HepG2 (cell line): ENCODE measurements around the gene LDAH. TPM values are rescaled to one million over a fixed set of nuclear protein-coding genes. Genes with fewer than 3 reads are reported as not detected.

Experiments used
- ATAC-seq: fragments of 200-7000 bp; cut with Tn5 transposase; 3 replicates; pipeline ENCODE4 v1.9.1; 2020; ENCODE audit warnings: mild to moderate bottlenecking, moderate library complexity
- BruUV-seq: library from RNA; stranded (reverse); fragments of 400-500 nt; replicated peaks from 2 replicates; lab custom pipeline; 2021; lab: Mats Ljungman, UMichigan
- CTCF ChIA-PET: fragments of 300-600 bp; formaldehyde crosslinking; extraction: SDS; loops from one replicate; lab custom pipeline; 2021; ENCODE audit warnings: low total read pairs, inconsistent platforms, low intra/inter-chr PET ratio; lab: Yijun Ruan, JAX
- POLR2A ChIA-PET: fragments of 350-600 bp; sonication (Branson Sonifier 250); formaldehyde crosslinking; loops from one replicate; lab custom pipeline; 2020; ENCODE audit warnings: antibody characterized with exemption, inconsistent platforms; lab: Yijun Ruan, JAX
- DNase-seq: peaks from one replicate; pipeline ENCODE4 v3.0.0-alpha.2; 2015; ENCODE audit warnings: low spot score
- FAIRE-seq: peaks from 3 replicates; lab custom pipeline; 2011; peaks lifted over from hg19 to GRCh38; lab: Jason Lieb, UNC
- H2AFZ ChIP-seq: one replicate; pipeline ENCODE4 v1.6.1; 2011; ENCODE audit warnings: low read length, inconsistent platforms
- H3K27ac ChIP-seq: fragments of 300-600 bp; 3 replicates; pipeline ENCODE4 v1.8.0; 2011; ENCODE audit warnings: mixed run types, mild to moderate bottlenecking, mixed read lengths, low read length, inconsistent platforms; ENCODE audit not compliant: insufficient read depth; ENCODE audit errors: extremely low read length
- H3K27me3 ChIP-seq, 2 experiments: fragments of 200-600 bp in 1 of 2; 2 replicates in 1 of 2; 3 replicates in 1 of 2; pipeline versions ENCODE4 v1.6.0 to v1.8.0; 2011; ENCODE audit warnings: low read length in 2 of 2, mild to moderate bottlenecking in 2 of 2, moderate library complexity in 2 of 2, inconsistent platforms in 1 of 2; ENCODE audit not compliant: insufficient read depth in 2 of 2, control insufficient read depth in 1 of 2
- H3K36me3 ChIP-seq, 2 experiments: fragments of 200-600 bp in 1 of 2; replicated peaks in 1 of 2; 2 replicates in 1 of 2; 3 replicates in 1 of 2; pipeline versions ENCODE4 v1.5.1 to v1.8.0; 2011; ENCODE audit warnings: low read length in 2 of 2, inconsistent platforms in 1 of 2; ENCODE audit not compliant: insufficient read depth in 2 of 2, control insufficient read depth in 1 of 2
- H3K4me1 ChIP-seq: 2 replicates; pipeline ENCODE4 v1.5.1; 2012; ENCODE audit warnings: low read length, inconsistent platforms; ENCODE audit not compliant: insufficient read depth
- H3K4me2 ChIP-seq: 2 replicates; pipeline ENCODE4 v1.6.0; 2011; ENCODE audit warnings: low read depth, low read length, inconsistent platforms
- H3K4me3 ChIP-seq, 3 experiments: fragments of 200-600 bp in 1 of 3; sonication (generic), shearing (Covaris generic) in 1 of 3; replicated peaks in 1 of 3; 2 replicates each; pipeline ENCODE4 v1.5.1; 2011 to 2016; ENCODE audit warnings: low read length in 3 of 3, inconsistent platforms in 2 of 3, low read depth in 2 of 3, mild to moderate bottlenecking in 2 of 3, control low read depth in 1 of 3, mixed read lengths in 1 of 3; ENCODE audit not compliant: insufficient read depth in 1 of 3
- H3K79me2 ChIP-seq: one replicate; pipeline ENCODE4 v1.6.1; 2011; ENCODE audit warnings: low read length, inconsistent platforms; ENCODE audit not compliant: insufficient read depth
- H3K9ac ChIP-seq: 2 replicates; pipeline ENCODE4 v1.6.0; 2011; ENCODE audit warnings: mild to moderate bottlenecking, low read depth, low read length, inconsistent platforms; ENCODE audit not compliant: insufficient read depth
- H3K9me3 ChIP-seq: 2 replicates; pipeline ENCODE4 v1.5.1; 2012; ENCODE audit warnings: mild to moderate bottlenecking, low read length
- H4K20me1 ChIP-seq: 2 replicates; pipeline ENCODE4 v1.6.0; 2011; ENCODE audit warnings: inconsistent platforms, mild to moderate bottlenecking, low read length, moderate library complexity; ENCODE audit not compliant: insufficient read depth
- ARNT ChIP-seq: fragments of 450-650 bp; IDR thresholded peaks from 2 replicates; pipeline ENCODE4 v1.6.1; 2017
- DR1 ChIP-seq: sonication (generic); formaldehyde crosslinking; IDR thresholded peaks from 2 replicates; pipeline ENCODE4 v1.8.0; 2021; ENCODE audit warnings: mild to moderate bottlenecking, missing genetic modification reagents, inconsistent platforms
- ELF3 ChIP-seq: IDR thresholded peaks from 2 replicates; pipeline ENCODE4 v1.6.1; 2016; ENCODE audit warnings: missing genetic modification reagents, missing compliant biosample characterization
- GABPB1 ChIP-seq: IDR thresholded peaks from 2 replicates; pipeline ENCODE4 v1.6.1; 2016; ENCODE audit warnings: mild to moderate bottlenecking, missing genetic modification reagents, moderate library complexity, missing compliant biosample characterization
- HES4 ChIP-seq: sonication (generic); formaldehyde crosslinking; IDR thresholded peaks from 2 replicates; pipeline ENCODE4 v1.9.0; 2021; ENCODE audit warnings: mild to moderate bottlenecking, missing genetic modification reagents, borderline replicate concordance
- HOXA5 ChIP-seq: sonication (generic); formaldehyde crosslinking; IDR thresholded peaks from 2 replicates; pipeline ENCODE4 v1.4.0; 2020; ENCODE audit warnings: missing genetic modification reagents
- POGZ ChIP-seq: sonication (generic); formaldehyde crosslinking; IDR thresholded peaks from 2 replicates; pipeline ENCODE4 v1.4.0; 2020; ENCODE audit warnings: mild to moderate bottlenecking, missing genetic modification reagents
- SNRNP70 ChIP-seq: fragments of 200-400 bp; formaldehyde crosslinking; IDR thresholded peaks from 2 replicates; pipeline ENCODE4 v1.6.1; 2017; ENCODE audit warnings: mild to moderate bottlenecking, low read depth, low read length, moderate library complexity
- TIGD3 ChIP-seq: sonication (generic); formaldehyde crosslinking; IDR thresholded peaks from 2 replicates; pipeline ENCODE4 v1.5.1; 2020; ENCODE audit warnings: mild to moderate bottlenecking, missing genetic modification reagents, borderline replicate concordance
- ZFP37 ChIP-seq: sonication (generic); formaldehyde crosslinking; IDR thresholded peaks from 2 replicates; pipeline ENCODE4 v1.4.0; 2020; ENCODE audit warnings: missing genetic modification reagents, borderline replicate concordance
- ZFP82 ChIP-seq: sonication (generic); formaldehyde crosslinking; IDR thresholded peaks from 2 replicates; pipeline ENCODE4 v1.5.1; 2020; ENCODE audit warnings: mild to moderate bottlenecking, missing genetic modification reagents, borderline replicate concordance
- ZNF121 ChIP-seq: sonication (generic); formaldehyde crosslinking; IDR thresholded peaks from 2 replicates; pipeline ENCODE4 v1.5.0; 2020; ENCODE audit warnings: mild to moderate bottlenecking, missing genetic modification reagents
- ZNF18 ChIP-seq: sonication (generic); formaldehyde crosslinking; IDR thresholded peaks from 2 replicates; pipeline ENCODE4 v1.8.0; 2022; ENCODE audit warnings: mild to moderate bottlenecking, missing genetic modification reagents; ENCODE audit not compliant: insufficient replicate concordance
- ZNF235 ChIP-seq: sonication (generic); formaldehyde crosslinking; IDR thresholded peaks from 2 replicates; pipeline ENCODE4 v1.8.1; 2023; ENCODE audit warnings: mild to moderate bottlenecking, missing genetic modification reagents, borderline replicate concordance
- ZNF333 ChIP-seq: sonication (generic); formaldehyde crosslinking; IDR thresholded peaks from 2 replicates; pipeline ENCODE4 v1.4.0; 2020; ENCODE audit warnings: mild to moderate bottlenecking, missing genetic modification reagents, borderline replicate concordance
- ZNF512 ChIP-seq: sonication (generic); formaldehyde crosslinking; IDR thresholded peaks from 2 replicates; pipeline ENCODE4 v1.4.0; 2020; ENCODE audit warnings: mild to moderate bottlenecking, missing genetic modification reagents
- ZNF547 ChIP-seq: sonication (generic); formaldehyde crosslinking; IDR thresholded peaks from 2 replicates; pipeline ENCODE4 v1.5.1; 2020; ENCODE audit warnings: mild to moderate bottlenecking, missing genetic modification reagents
- ZNF761 ChIP-seq: sonication (generic); formaldehyde crosslinking; conservative IDR thresholded peaks from 2 replicates; pipeline ENCODE4 v1.4.0; 2020; ENCODE audit warnings: mild to moderate bottlenecking, missing genetic modification reagents
- ZNF780A ChIP-seq: sonication (generic); formaldehyde crosslinking; IDR thresholded peaks from 2 replicates; pipeline ENCODE4 v1.8.0; 2022; ENCODE audit warnings: mild to moderate bottlenecking, missing genetic modification reagents, moderate library complexity
- WGBS: methylation state at CpG from one replicate; pipeline ENCODE4 v1.1.6; 2017; ENCODE audit warnings: low lambda C conversion rate; 5-methylcytosine and 5-hydroxymethylcytosine counted together
- in situ Hi-C: cut with HindIII; loops from 2 replicates; pipeline ENCODE4 v1.10.0; 2017; ENCODE audit warnings: low pct_unique_long_range_greater_than_20kb; ENCODE audit not compliant: extremely low pct_ligation_motif_present
- intact Hi-C: fragments of 100-400 bp; cut with micrococcal nuclease; formaldehyde crosslinking; loops from one replicate; pipeline ENCODE4 v1.10.0; 2022; ENCODE audit not compliant: unreplicated experiment
- polyA plus RNA-seq, 8 experiments: library from polyadenylated mRNA; depleted of rRNA in 3 of 8; stranded (reverse) in 7 of 8; unstranded in 1 of 8; fragments of >200 nt; fragmentation: Illumina TruSeq in 4 of 8; extraction: Trizol in 4 of 8; gene quantifications; 2 replicates each; pipeline versions ENCODE4 v1.2.1 to v1.2.3, GENCODE V29; 2011 to 2016; ENCODE audit warnings: low read depth in 4 of 8, missing spikeins in 1 of 8, mixed read lengths in 1 of 8; ENCODE audit not compliant: insufficient read depth in 1 of 8
- total RNA-seq, 5 experiments: library from RNA; depleted of rRNA; stranded (reverse); fragments of >200 nt; fragmentation: Illumina TruSeq; extraction: Trizol; gene quantifications; 2 replicates each; pipeline ENCODE4 v1.2.3, GENCODE V29; 2016; ENCODE audit warnings: low read depth in 1 of 5

The LDAH gene
- total and polyA plus RNA-seq, 2 of the 13 experiments (the other 11 are each of a cell fraction or from before 2014, with no cell fraction given): 28.8 to 46.2 TPM

- Histone ChIP-seq H2AFZ (no peak overlapping the region), H3K79me2 (no peaks in the 10 kb centered on the region), H3K4me1 (peaks cover 44% of the 10 kb centered on the region), H3K4me2 (peak overlapping the region; percentile 91), H3K36me3 (peaks cover 5 to 12% of the 10 kb centered on the region in 2 experiments; a peak in 4 of 5 replicates), H3K4me3 (peak overlapping the region in 2 of 3 experiments; percentile 36 to 64; a peak in 3 of 6 replicates), H4K20me1 (no peaks in the 10 kb centered on the region), H3K27me3 (no peaks in the 10 kb centered on the region), H3K27ac (peak overlapping the region; percentile 75), H3K9ac (peak overlapping the region; percentile 44), H3K9me3 (no peaks in the 10 kb centered on the region)
- in situ Hi-C loops: no loop called here
- POLR2A ChIA-PET: interaction anchor here (1.0 to 6.3 kb wide), 14 partner anchors 9 to 325 kb away, joined by 3 to 216 read pairs (median 5); partner anchors contain the start of genes GDF7, HS1BP3, LDAH and RHOB
- WGBS: 60% methylated on average over 12 of the region's 12 CpGs
- DNase-seq (peak; percentile 99), ATAC-seq (peak; percentile 87), FAIRE-seq (peak; percentile 98)
- CTCF ChIA-PET: interaction anchor here (0.9 to 3.0 kb wide), 6 partner anchors 10 to 286 kb away, joined by 3 to 61 read pairs (median 6); partner anchors contain the start of genes GDF7 and HS1BP3
- BruUV-seq: no TSS peak
- intact Hi-C loops: loop anchor here (1.0 to 5.0 kb wide), 5 partner anchors 10 to 240 kb away; no protein-coding TSS in a partner anchor
- TF ChIP-seq ARNT: no peak
- 0 out of 2 replicates have a peak, but pooled peaks have one; percentile 66 for TF ChIP-seq ZNF235 (CRISPR knock-in tag)
- peak; percentile 40; the same call in 1 of the 2 replicates for TF ChIP-seq GABPB1 (CRISPR knock-in tag)
- TF ChIP-seq ZNF121 (CRISPR knock-in tag): no peak
- TF ChIP-seq ZNF761 (CRISPR knock-in tag): no peak; the same call in 1 of the 2 replicates
- TF ChIP-seq ZNF333 (CRISPR knock-in tag): peak; percentile 70; the same call in 1 of the 2 replicates
- TF ChIP-seq HOXA5 (CRISPR knock-in tag): peak; percentile 89
- no peak for TF ChIP-seq ZNF547 (CRISPR knock-in tag)
- TF ChIP-seq ELF3 (CRISPR knock-in tag): peak; percentile 95
- peak; percentile 80 for TF ChIP-seq DR1 (CRISPR knock-in tag)
- TF ChIP-seq ZNF18: no peak
- peak; percentile 87 for TF ChIP-seq POGZ (CRISPR knock-in tag)
- TF ChIP-seq TIGD3 (CRISPR knock-in tag): no peak
- TF ChIP-seq SNRNP70: no peak
- no peak for TF ChIP-seq ZFP82
- no peak for TF ChIP-seq ZNF512
- TF ChIP-seq ZFP37 (CRISPR knock-in tag): 0 out of 2 replicates have a peak, but pooled peaks have one; percentile 24
- TF ChIP-seq HES4 (CRISPR knock-in tag): 0 out of 2 replicates have a peak, but pooled peaks have one; percentile 22
- TF ChIP-seq ZNF780A (CRISPR knock-in tag): 0 out of 2 replicates have a peak, but pooled peaks have one; percentile 40
Measured at GRCh38 chr2:20676353-20677215, 146.3 kb downstream of the LDAH start.
